Calu3 (cell line): Measurements from ENCODE around the gene BHMT. TPM values are rescaled to one million over a fixed set of nuclear protein-coding genes. Genes with fewer than 3 reads are reported as not detected.
"Not testable (repeated sequence)": the region's sequence is repeated elsewhere in the genome, so short reads cannot be mapped to it uniquely, and the experiment has no call there.

Experiments
- BruUV-seq: library from RNA; stranded (reverse); fragments of 400-500 nt; replicated peaks from 2 replicates; lab custom pipeline; 2021; lab: Mats Ljungman, UMichigan
- CTCF ChIA-PET: fragments of 300-600 bp; sonication (Branson Sonifier 250); formaldehyde crosslinking; loops from one replicate; lab custom pipeline; 2022; ENCODE audit warnings: antibody characterized with exemption; lab: Charles Lee
- DNase-seq: peaks from one replicate; pipeline ENCODE4 v3.0.0; 2022
- H3K27ac Mint-ChIP-seq: one replicate; pipeline ENCODE4 v1.8.0; 2022; ENCODE audit warnings: mixed read lengths; ENCODE audit not compliant: unreplicated experiment
- H3K27me3 Mint-ChIP-seq: one replicate; pipeline ENCODE4 v1.8.0; 2022; ENCODE audit warnings: mixed read lengths; ENCODE audit not compliant: unreplicated experiment
- H3K36me3 Mint-ChIP-seq: one replicate; pipeline ENCODE4 v1.8.0; 2022; ENCODE audit warnings: mild to moderate bottlenecking, moderate library complexity, mixed read lengths; ENCODE audit not compliant: insufficient read depth, unreplicated experiment
- H3K4me1 Mint-ChIP-seq: one replicate; pipeline ENCODE4 v1.8.0; 2022; ENCODE audit warnings: mild to moderate bottlenecking, low read depth, mixed read lengths; ENCODE audit not compliant: unreplicated experiment
- H3K4me3 Mint-ChIP-seq: one replicate; pipeline ENCODE4 v1.8.0; 2022; ENCODE audit warnings: mild to moderate bottlenecking, low read depth, moderate library complexity, mixed read lengths; ENCODE audit not compliant: unreplicated experiment
- H3K9me3 Mint-ChIP-seq: one replicate; pipeline ENCODE4 v1.8.0; 2022; ENCODE audit warnings: low read depth, mixed read lengths; ENCODE audit not compliant: unreplicated experiment
- CTCF ChIP-seq: fragments of 200-600 bp; IDR thresholded peaks from one replicate; pipeline ENCODE4 v1.8.0; 2022; ENCODE audit warnings: antibody characterized with exemption; ENCODE audit not compliant: unreplicated experiment
- intact Hi-C: fragments of 100-400 bp; cut with micrococcal nuclease; formaldehyde crosslinking; loops from one replicate; pipeline ENCODE4 v1.10.0; 2022; ENCODE audit not compliant: unreplicated experiment
- total RNA-seq: library from RNA; stranded (reverse); gene quantifications from 2 replicates; pipeline ENCODE4 v1.2.3, GENCODE V29; 2022

BHMT gene
- total RNA-seq, 1 experiment from 2014 or later, result not detected

- TF ChIP-seq CTCF, result no peak
- CTCF ChIA-PET, result interaction anchor here (0.7 to 1.1 kb wide), 3 partner anchors 27 to 1927 kb away, joined by 3 to 5 read pairs (median 3); no protein-coding TSS in a partner anchor
- BruUV-seq, result no TSS peak
- Mint-ChIP-seq H3K9me3 (peaks cover 2% of the 10 kb centered on the region), H3K4me1 (peaks cover 12% of the 10 kb centered on the region), H3K36me3 (no peaks in the 10 kb centered on the region), H3K4me3 (no peak overlapping the region), H3K27me3 (no peaks in the 10 kb centered on the region), H3K27ac (no peak overlapping the region)
- intact Hi-C loops, result no loop called here
- no peak for DNase-seq
Observed at GRCh38 chr5:79171635-79172245, 60.1 kb downstream of the BHMT start.

GRCh38 chr5:79172269-79172668 lies 60.7 kb downstream of the BHMT start:
- H3K9me3 Mint-ChIP-seq, result peaks cover 2% of the 10 kb centered on the region
- no peak overlapping the region for H3K27ac Mint-ChIP-seq
- no peak for TF ChIP-seq CTCF
- H3K4me1 Mint-ChIP-seq, result peaks cover 12% of the 10 kb centered on the region
- no TSS peak for BruUV-seq
- intact Hi-C loops, result no loop called here
- H3K4me3 Mint-ChIP-seq, result no peak overlapping the region
- no peaks in the 10 kb centered on the region for H3K27me3 Mint-ChIP-seq
- no peaks in the 10 kb centered on the region for H3K36me3 Mint-ChIP-seq
- CTCF ChIA-PET, result interaction anchor here (0.7 to 1.1 kb wide), 3 partner anchors 28 to 1928 kb away, joined by 3 to 5 read pairs (median 3); no protein-coding TSS in a partner anchor
- no peak for DNase-seq

- no peak for TF ChIP-seq CTCF
- intact Hi-C loops, result no loop called here
- Mint-ChIP-seq H3K4me3 (peak overlapping the region; percentile 23), H3K4me1 (peaks cover 12% of the 10 kb centered on the region), H3K27me3 (no peaks in the 10 kb centered on the region), H3K27ac (peak overlapping the region; percentile 53), H3K36me3 (no peaks in the 10 kb centered on the region), H3K9me3 (no peaks in the 10 kb centered on the region)
- BruUV-seq, result no TSS peak
- CTCF ChIA-PET, result interaction anchor here (0.6 to 1.2 kb wide), 4 partner anchors 15 to 256 kb away, joined by 3 to 7 read pairs (median 3); no protein-coding TSS in a partner anchor
- DNase-seq, result peak; percentile 36
Observed at GRCh38 chr5:79173626-79174025, 62.0 kb downstream of the BHMT start.

- H3K4me3 Mint-ChIP-seq, H3K9me3 Mint-ChIP-seq, H3K27ac Mint-ChIP-seq, H3K27me3 Mint-ChIP-seq, BruUV-seq, intact Hi-C loops, H3K36me3 Mint-ChIP-seq, DNase-seq: not testable (repeated sequence)
- H3K4me1 Mint-ChIP-seq, result peaks cover 21% of the 10 kb centered on the region
- CTCF ChIA-PET, result interaction anchor here (0.6 kb wide), 1 partner anchor 27 kb away, joined by 3 read pairs; no protein-coding TSS in a partner anchor
Observed at GRCh38 chr5:79180449-79180848, 68.8 kb downstream of the BHMT start.
